ENCODE measurements around the gene PLCB1. TPM values are rescaled to one million over a fixed set of nuclear protein-coding genes. Genes with fewer than 3 reads are reported as not detected.
"Not testable (repeated sequence)": the region's sequence is repeated elsewhere in the genome, so short reads cannot be mapped to it uniquely, and the experiment has no call there.

PLCB1 gene
- total and polyA plus RNA-seq, 4 donors = 1.6 to 43.8 (median 6.1) TPM

- no peaks in the 10 kb centered on the region for H3K36me3 ChIP-seq (ENCODE audit: control insufficient read depth in 4 of 4, insufficient read depth in 4 of 4, low read length in 4 of 4)
- DNase-seq (no peak), ATAC-seq (ENCODE audit: insufficient read depth, low FRiP score) (no peak)
- H3K9ac ChIP-seq (ENCODE audit: insufficient read depth in 1 of 2, low read length in 2 of 2) = no peak overlapping the region
- H3K27me3 ChIP-seq (ENCODE audit: control insufficient read depth in 3 of 3, insufficient read depth in 3 of 3, low read length in 2 of 3) = no peaks in the 10 kb centered on the region
- no peaks in the 10 kb centered on the region for H3K4me1 ChIP-seq (ENCODE audit: control insufficient read depth in 5 of 5, insufficient read depth in 5 of 5, low read length in 5 of 5)
- no peak overlapping the region for H3K4me3 ChIP-seq
- no peak overlapping the region for H3K27ac ChIP-seq (ENCODE audit: low read depth in 1 of 2, low read length in 1 of 2)
- WGBS, 2 donors = 92 to 98% methylated on average over 2 of the region's 2 CpGs
- no peak for TF ChIP-seq CTCF (IDR thresholded peaks at IDR 0.05; ENCODE audit: control extremely low read depth, extremely low read depth)
- H3K9me3 ChIP-seq (ENCODE audit: control insufficient read depth in 4 of 4, insufficient read depth in 3 of 4, low read length in 3 of 4) = no peaks in the 10 kb centered on the region
Observed at GRCh38 chr20:8464368-8464767, 332.3 kb downstream of the PLCB1 start.

GRCh38 chr20:8466781-8467180 lies 334.7 kb downstream of the PLCB1 start:
- 73 to 81% methylated on average over 2 of the region's 2 CpGs for WGBS, 2 donors
- not testable (repeated sequence) for ATAC-seq (ENCODE audit: insufficient read depth, low FRiP score); H3K9me3 ChIP-seq (ENCODE audit: control insufficient read depth in 4 of 4, insufficient read depth in 3 of 4, low read length in 3 of 4)

GRCh38 chr20:8470156-8470555 lies 338.1 kb downstream of the PLCB1 start:
- H3K36me3 ChIP-seq (ENCODE audit: control insufficient read depth in 4 of 4, insufficient read depth in 4 of 4, low read length in 4 of 4) = no peaks in the 10 kb centered on the region
- H3K4me3 ChIP-seq = no peak overlapping the region
- no peaks in the 10 kb centered on the region for H3K27me3 ChIP-seq (ENCODE audit: control insufficient read depth in 3 of 3, insufficient read depth in 3 of 3, low read length in 2 of 3)
- no peaks in the 10 kb centered on the region for H3K9me3 ChIP-seq (ENCODE audit: control insufficient read depth in 4 of 4, insufficient read depth in 3 of 4, low read length in 3 of 4)
- TF ChIP-seq CTCF (IDR thresholded peaks at IDR 0.05; ENCODE audit: control extremely low read depth, extremely low read depth) = no peak
- WGBS, 2 donors = 90 to 91% methylated on average over 1 of the region's 1 CpG
- H3K9ac ChIP-seq (ENCODE audit: insufficient read depth in 1 of 2, low read length in 2 of 2) = no peak overlapping the region
- no peak for ATAC-seq (ENCODE audit: insufficient read depth, low FRiP score)
- peaks cover 0 to 6% (median 0%) of the 10 kb centered on the region in 5 donors for H3K4me1 ChIP-seq (ENCODE audit: control insufficient read depth in 5 of 5, insufficient read depth in 5 of 5, low read length in 5 of 5)
- DNase-seq = no peak
- H3K27ac ChIP-seq (ENCODE audit: low read depth in 1 of 2, low read length in 1 of 2) = no peak overlapping the region

More at GRCh38 chr20:8466781-8467180, 334.7 kb downstream of the PLCB1 start:
- not testable (repeated sequence) for H3K9ac ChIP-seq (ENCODE audit: insufficient read depth in 1 of 2, low read length in 2 of 2); H3K36me3 ChIP-seq (ENCODE audit: control insufficient read depth in 4 of 4, insufficient read depth in 4 of 4, low read length in 4 of 4); DNase-seq; H3K4me1 ChIP-seq (ENCODE audit: control insufficient read depth in 5 of 5, insufficient read depth in 5 of 5, low read length in 5 of 5); H3K4me3 ChIP-seq; H3K27ac ChIP-seq (ENCODE audit: low read depth in 1 of 2, low read length in 1 of 2); H3K27me3 ChIP-seq (ENCODE audit: control insufficient read depth in 3 of 3, insufficient read depth in 3 of 3, low read length in 2 of 3)

DNA sequence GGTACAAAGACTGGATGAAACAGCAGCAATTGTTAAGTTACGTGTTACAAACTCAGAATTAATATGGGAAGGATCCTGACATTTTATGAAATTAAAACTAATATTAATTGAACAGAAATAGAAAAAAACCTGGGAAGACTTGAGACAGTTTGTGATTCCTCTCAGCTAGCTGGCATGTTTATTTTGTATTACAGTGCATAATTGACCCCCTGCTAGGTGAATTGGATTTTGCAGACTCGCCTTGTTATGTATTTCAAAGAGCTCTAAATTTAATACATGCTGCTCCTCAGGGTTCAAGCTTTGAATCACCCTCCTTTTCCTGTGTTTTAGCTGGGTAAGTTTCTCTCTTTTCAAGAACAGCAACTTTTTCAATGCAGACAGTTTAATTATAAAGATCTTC lies 339.4 kb downstream of the PLCB1 start:
- H3K9me3 ChIP-seq (ENCODE audit: control insufficient read depth in 4 of 4, insufficient read depth in 3 of 4, low read length in 3 of 4) = no peaks in the 10 kb centered on the region
- peaks cover 0 to 6% (median 0%) of the 10 kb centered on the region in 5 donors for H3K4me1 ChIP-seq (ENCODE audit: control insufficient read depth in 5 of 5, insufficient read depth in 5 of 5, low read length in 5 of 5)
- no peak for TF ChIP-seq CTCF (IDR thresholded peaks at IDR 0.05; ENCODE audit: control extremely low read depth, extremely low read depth)
- ATAC-seq (ENCODE audit: insufficient read depth, low FRiP score) = no peak
- no peaks in the 10 kb centered on the region for H3K27me3 ChIP-seq (ENCODE audit: control insufficient read depth in 3 of 3, insufficient read depth in 3 of 3, low read length in 2 of 3)
- no peak overlapping the region for H3K27ac ChIP-seq (ENCODE audit: low read depth in 1 of 2, low read length in 1 of 2)
- H3K9ac ChIP-seq (ENCODE audit: insufficient read depth in 1 of 2, low read length in 2 of 2) = no peak overlapping the region
- H3K4me3 ChIP-seq = no peak overlapping the region
- 89 to 91% methylated on average over 2 of the region's 2 CpGs for WGBS, 2 donors
- DNase-seq = no peak
- no peaks in the 10 kb centered on the region for H3K36me3 ChIP-seq (ENCODE audit: control insufficient read depth in 4 of 4, insufficient read depth in 4 of 4, low read length in 4 of 4)
